Measurements from ENCODE around the gene CIB4.

CIB4 gene

GRCh38 chr2:26540961-26541360 is 100.2 kb downstream of the CIB4 start:
- TF ChIP-seq REST (IDR thresholded peaks at IDR 0.05; ENCODE audit: insufficient read depth in 1 of 2, low read depth in 2 of 2, low read length in 2 of 2): no peak
- TF ChIP-seq TAF1 (IDR thresholded peaks at IDR 0.05; ENCODE audit: borderline replicate concordance, insufficient read depth, low read length): no peak
- no peak for TF ChIP-seq FOXP2 (optimal IDR thresholded peaks at IDR 0.05; ENCODE audit: borderline replicate concordance, extremely low read depth, extremely low read length, insufficient read depth)

- TF ChIP-seq REST (IDR thresholded peaks at IDR 0.05; ENCODE audit: insufficient read depth in 1 of 2, low read depth in 2 of 2, low read length in 2 of 2) (peak in 1 of 2 experiments; percentile 76; a peak in 1 of 4 replicates), SIN3A (IDR thresholded peaks at IDR 0.05; ENCODE audit: borderline replicate concordance, insufficient read depth, low read length) (no peak)
These were observed 100.9 kb downstream of the CIB4 start for GRCh38 chr2:26540306-26540705.

- no peak for TF ChIP-seq POLR2AphosphoS5 (IDR thresholded peaks at IDR 0.05; ENCODE audit: low read depth, low read length)
- no peak for TF ChIP-seq TAF1 (IDR thresholded peaks at IDR 0.05; ENCODE audit: borderline replicate concordance, insufficient read depth, low read length)
- TF ChIP-seq REST (IDR thresholded peaks at IDR 0.05; ENCODE audit: insufficient read depth in 1 of 2, low read depth in 2 of 2, low read length in 2 of 2): no peak
- TF ChIP-seq SIN3A (IDR thresholded peaks at IDR 0.05; ENCODE audit: borderline replicate concordance, insufficient read depth, low read length): no peak
- no peak for TF ChIP-seq FOXP2 (optimal IDR thresholded peaks at IDR 0.05; ENCODE audit: borderline replicate concordance, extremely low read depth, extremely low read length, insufficient read depth)
These were observed 103.2 kb downstream of the CIB4 start for GRCh38 chr2:26537826-26538475.

- TF ChIP-seq POLR2AphosphoS5 (IDR thresholded peaks at IDR 0.05; ENCODE audit: low read depth, low read length): no peak
- TF ChIP-seq FOXP2 (optimal IDR thresholded peaks at IDR 0.05; ENCODE audit: borderline replicate concordance, extremely low read depth, extremely low read length, insufficient read depth): no peak
- no peak for TF ChIP-seq REST (IDR thresholded peaks at IDR 0.05; ENCODE audit: insufficient read depth in 1 of 2, low read depth in 2 of 2, low read length in 2 of 2)
- TF ChIP-seq TAF1 (IDR thresholded peaks at IDR 0.05; ENCODE audit: borderline replicate concordance, insufficient read depth, low read length): no peak
These were observed 103.9 kb downstream of the CIB4 start for GRCh38 chr2:26537069-26537825.
